NCI-H526 (cell line): Measurements from ENCODE around the gene CELSR1.
A peak's percentile ranks its signal among the peaks of the same experiment; 100 is the strongest.

Experiments used
- DNase-seq, 2 experiments: peaks; one replicate each; lab custom pipeline; 2025; lab: John Stamatoyannopoulos, UW

CELSR1 gene

GRCh38 chr22:46349238-46349637, 188.2 kb downstream of the CELSR1 start:
- no peak for DNase-seq

DNA sequence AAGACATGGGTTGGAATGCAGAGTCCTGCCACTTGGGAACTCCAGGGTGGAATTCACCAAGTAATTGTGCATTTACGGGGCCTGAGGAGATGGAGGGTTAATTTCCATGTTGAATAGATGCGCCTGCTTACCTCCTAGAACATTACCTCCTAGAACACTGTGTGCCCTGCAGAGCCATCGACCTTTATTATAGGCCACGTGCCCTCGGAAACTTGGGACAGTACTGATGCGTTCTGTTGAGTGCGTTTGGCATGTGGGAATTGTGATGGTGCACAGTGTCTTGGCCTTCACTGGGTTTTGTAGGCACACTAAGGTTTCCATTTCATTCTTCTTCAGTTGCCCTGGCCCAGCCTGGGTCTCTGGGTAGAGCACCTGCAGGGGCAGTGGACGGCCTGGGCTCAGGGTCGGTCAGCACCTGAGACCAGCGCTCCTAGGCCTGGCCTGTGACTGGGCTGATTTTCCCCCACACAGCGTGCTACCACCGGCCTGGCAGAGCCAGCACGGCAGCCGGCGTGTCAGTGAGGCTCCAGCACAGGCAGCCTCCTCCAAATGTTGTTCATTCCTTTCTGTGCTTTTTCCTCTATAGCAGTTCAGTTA, 189.2 kb downstream of the CELSR1 start:
- DNase-seq = no peak

- DNase-seq = no peak
Observed at GRCh38 chr22:46347646-46348045, 189.8 kb downstream of the CELSR1 start.

DNA sequence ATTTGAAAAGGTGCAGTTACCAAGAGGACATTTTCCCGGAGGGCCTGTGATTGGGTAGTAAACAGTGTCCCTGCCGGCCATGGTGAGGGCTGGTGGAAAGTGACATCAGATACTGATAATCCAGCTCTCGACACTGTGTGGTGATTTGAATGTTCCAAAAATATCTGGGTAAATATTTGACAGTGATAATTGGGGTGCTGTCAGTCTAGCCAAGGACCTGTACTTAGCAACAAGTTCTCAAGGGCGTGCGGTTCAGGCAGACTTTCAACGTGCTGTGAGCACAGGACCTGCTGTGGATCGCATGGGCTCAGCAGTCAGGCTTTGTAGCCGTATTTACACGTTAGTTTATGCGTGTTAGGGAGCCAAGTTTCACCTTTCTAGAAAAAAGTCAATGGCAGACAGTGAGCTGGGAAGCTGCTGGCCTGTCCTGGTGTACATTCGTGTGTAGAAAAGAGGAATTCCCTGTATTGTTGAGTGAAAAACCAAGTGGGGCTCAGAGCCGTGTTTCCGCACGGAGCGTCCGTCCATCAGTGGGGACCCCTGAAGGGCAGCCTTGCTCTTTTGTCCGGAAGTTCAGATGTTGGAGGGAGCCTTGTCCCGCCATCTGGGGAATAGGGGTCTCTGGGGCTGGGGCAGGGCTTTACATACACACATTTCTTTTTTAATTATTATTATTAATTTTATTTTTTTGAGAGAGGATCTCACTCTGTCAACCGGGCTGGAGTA, 190.6 kb downstream of the CELSR1 start:
- no peak for DNase-seq

GRCh38 chr22:46340676-46341075, 196.7 kb downstream of the CELSR1 start:
- no peak for DNase-seq

DNA sequence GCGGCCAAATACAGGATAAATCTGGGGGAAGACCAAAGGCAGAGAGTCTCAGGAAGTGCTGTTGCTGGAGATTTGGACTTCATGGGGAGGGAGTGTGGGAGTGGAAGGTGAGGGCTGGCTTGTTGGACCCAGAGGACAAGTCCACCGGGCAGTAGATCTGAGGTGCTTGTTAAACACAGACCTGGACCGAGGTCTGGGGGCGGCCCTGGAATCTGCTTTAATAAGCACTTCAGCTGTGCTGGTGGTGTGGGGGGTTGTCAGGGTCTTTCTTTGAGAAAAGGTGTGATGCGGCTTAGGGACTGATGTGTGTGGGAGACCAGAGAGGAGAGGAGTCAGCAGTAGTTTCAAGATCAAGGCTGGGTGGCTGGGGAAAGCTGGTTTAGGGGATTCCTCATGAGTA, 197.5 kb downstream of the CELSR1 start:
- no peak for DNase-seq

DNA sequence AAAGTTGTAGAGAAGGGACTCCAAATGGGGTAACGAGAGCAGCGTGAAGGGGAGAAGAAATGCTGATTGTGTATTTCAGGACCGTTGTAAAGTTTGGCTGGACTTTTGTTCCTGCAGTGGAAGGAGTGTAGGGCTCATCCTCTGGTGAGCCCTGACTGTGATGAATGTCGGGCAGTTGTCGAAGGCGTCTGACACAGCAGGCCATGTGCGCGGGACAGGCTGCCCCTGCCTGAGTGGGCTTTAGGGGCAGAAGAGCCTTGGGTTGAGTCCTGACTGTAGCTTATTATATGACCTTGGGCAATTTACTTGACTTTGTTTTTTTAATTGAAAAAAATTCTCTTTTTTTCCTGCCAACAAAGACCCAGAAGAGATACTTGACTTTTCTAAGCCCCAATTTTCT, 198.8 kb downstream of the CELSR1 start:
- no peak for DNase-seq

- no peak for DNase-seq
Observed at GRCh38 chr22:46337870-46338269, 199.6 kb downstream of the CELSR1 start.

DNA sequence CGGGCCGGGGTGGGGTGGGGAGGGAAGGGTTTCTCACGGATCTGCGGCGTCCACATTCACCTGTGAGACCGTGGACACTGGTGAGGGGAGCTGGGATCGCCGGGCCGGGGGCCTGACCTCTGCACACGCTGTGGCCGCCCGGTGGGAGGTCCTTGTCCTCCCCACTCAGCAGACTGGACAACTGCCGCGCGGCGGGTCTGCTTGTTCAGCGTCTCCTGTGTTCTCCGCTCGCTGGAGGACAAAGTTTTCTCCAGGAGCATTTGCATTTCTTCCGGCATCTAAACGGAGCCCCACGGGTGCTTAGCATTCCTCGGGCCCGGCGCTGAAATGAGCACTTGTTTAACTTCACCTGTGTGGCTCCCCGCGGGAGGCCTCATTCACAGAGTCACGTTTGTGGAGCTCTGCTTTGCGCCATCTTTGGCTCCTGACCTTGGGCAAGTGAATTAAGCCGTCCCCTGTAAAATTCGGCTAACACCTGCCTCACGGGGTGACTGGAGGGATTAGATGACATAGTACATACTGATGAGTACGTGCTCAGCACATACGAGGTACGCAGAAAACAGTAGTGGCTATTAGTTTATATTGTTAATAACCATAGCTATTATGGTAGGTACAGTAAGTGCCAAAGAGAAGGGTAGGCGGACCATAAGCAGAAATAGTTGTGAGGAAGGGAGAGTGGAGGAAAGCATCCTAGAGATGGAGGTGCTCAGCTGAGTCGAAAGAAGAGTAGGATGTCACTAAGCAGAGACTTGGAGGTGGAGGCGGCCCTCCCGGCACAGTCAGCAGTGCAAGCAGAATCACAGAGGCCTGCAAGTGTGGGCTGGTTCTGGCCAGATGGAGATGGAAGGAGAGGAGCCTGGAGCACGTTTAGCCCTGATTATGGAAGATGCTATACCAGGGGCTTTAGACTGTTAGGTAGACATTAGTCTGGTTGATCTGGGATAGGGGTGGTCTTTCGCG, 201.0 kb downstream of the CELSR1 start:
- no peak for DNase-seq

GRCh38 chr22:46335201-46336118, 202.0 kb downstream of the CELSR1 start, which contains the start of gene TRMU:
Gene TRMU (plus strand): TSS chr22:46335714. CDS start chr22:46335765, 51 bp downstream.
- peak; percentile 32 to 88 for DNase-seq

DNA sequence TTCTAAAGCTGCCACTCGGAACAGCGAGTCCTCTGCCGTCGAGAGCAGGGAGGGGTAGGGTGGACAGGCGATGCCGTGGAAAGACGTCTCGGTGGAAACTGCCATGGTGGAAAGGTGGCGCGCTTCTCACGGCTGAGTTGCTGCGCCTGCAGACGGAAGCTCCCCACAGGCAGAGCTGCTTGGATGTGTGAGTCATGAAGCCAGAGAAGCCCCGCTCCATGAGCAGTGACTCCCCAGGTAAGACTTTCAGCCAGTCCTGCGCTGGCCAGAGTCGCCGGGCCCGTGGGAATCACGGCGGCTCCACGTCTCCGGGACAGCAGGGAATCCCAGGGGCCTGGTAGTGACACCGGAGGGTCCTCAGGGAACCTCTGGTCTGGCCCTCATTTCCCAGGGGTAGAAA, 205.9 kb downstream of the CELSR1 start:
- no peak for DNase-seq

DNA sequence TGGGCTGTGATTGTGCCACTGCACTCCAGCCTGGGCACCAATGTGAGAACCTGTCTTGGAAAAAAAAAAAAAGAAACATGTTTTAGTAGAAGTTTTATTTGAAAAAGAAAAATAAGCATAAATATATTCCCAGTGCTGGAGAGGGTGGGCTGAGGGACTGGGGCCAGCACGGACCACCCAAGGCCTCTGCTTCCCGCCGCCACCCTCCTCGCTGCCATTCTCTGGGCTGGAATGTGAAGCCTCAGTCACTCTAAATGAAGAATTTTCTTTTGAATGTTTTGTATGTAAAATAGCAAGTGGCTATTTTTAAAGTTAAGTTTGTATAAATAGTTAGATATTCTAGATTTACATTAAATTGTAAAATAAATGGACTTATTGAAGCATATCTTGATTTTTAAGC, 207.0 kb downstream of the CELSR1 start:
- DNase-seq = no peak

DNA sequence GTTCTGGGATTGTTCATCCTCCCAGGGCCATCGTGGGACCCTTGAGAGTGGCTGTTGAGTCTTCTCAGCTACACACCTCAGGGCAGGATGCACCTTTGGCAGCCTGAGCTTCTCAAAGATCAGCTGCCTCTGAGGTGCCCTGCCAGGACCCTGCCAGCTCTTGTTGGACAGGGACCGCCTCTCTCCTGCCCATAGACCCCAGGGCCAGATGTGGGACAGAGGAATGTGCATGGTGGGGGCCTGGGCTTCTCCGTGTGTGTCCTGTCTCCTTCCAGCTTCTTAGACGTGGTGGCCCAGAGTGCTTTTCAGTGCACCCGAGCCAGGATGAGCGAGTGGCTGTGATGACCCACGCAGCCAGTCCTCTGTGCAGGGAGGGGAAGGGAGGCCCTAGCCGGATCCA, 207.8 kb downstream of the CELSR1 start:
- DNase-seq = no peak

DNA sequence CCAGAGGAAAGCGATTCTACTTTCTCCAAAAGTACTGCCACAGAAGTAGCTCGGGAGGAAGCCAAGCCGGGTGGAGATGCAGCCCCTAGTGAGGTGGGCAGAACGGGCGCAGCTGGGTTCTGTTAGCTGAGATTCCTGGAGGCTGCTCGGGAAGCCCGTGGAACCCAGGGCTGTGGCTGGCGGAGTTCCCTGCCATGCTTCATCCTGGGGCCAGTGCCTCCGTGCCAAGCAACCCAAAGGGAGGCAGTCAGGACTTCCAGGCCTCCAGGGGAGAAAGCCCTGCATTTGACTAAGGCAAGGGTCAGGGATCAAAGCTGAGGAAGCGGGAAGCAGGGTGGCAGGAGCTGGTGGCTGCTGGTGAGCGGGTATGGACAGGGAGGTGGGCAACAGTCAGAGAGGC, 208.6 kb downstream of the CELSR1 start:
- no peak for DNase-seq

- no peak for DNase-seq
Observed at GRCh38 chr22:46327691-46328465, 209.5 kb downstream of the CELSR1 start.

DNA sequence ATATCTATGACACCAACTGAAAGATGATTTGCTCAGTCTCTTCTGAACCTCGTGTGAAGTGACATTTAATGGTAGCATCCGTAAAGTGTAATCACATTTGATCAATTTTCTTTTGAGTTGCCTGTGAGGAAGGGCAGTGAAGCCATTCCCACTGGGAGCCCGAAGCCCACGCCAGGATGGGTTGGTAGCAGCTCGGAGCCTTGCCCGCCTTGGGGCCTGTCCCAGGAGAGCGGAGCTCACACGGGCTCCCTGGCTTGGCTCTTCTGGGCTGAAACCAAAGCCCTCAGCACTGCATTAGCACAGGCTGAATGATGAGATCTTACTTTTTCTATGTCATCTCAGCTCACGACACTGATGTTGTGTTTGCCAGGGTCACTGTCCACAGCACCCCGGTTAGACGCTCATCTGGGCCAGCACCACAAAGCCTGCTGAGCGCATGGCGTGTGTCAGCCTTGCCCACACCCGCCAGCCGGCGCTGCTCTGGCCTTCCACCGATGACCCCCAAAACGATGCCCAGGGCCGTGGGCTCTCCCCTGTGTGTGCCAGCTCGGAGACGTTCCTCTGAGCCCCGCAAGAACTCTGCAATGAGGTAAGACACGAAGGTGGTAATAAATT, 211.2 kb downstream of the CELSR1 start:
- DNase-seq = no peak

GRCh38 chr22:46323162-46323561, 214.3 kb downstream of the CELSR1 start:
- DNase-seq = no peak

GRCh38 chr22:46322711-46323110, 214.7 kb downstream of the CELSR1 start:
- no peak for DNase-seq

DNA sequence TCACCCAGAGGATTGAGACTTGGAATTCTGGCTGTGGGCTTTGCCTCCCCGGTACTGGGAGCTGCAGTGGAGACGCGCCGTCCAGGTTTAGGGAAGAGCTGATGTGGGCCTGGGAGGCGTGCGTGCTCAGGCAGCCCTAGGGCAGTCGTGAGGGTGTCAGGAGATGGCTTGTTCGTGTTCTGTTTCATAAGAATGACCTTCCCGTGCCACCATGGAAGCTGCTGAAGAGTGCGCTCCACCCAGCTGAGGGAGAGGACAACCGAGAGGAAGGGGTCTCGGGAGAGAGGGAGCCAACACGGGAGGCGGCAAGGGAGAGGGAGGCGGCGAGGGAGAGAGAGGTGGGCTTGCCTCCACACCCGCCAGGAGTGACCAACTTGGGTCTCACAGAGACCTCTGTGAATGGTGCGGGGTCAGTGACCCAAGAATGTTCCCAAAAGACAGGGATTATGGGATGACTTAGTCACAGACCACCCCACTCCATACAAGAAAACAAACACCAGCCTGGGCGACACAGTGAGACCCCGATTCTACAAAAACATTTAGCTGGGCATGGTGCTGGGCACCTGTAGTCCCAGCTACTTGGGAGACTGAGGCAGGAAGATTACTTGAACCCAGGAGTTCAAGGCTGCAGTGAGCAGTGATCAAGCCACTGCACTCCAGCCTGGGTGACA, 216.6 kb downstream of the CELSR1 start:
- no peak for DNase-seq
